HG03439 (cell line): Measurements from ENCODE around the gene ZNF667.

Source experiments
- ATAC-seq: cut with Tn5 transposase; IDR thresholded peaks from one replicate; pipeline ENCODE4 v1.9.1; 2021; ENCODE audit warnings: mild to moderate bottlenecking, moderate library complexity; ENCODE audit not compliant: unreplicated experiment

ZNF667 gene

GRCh38 chr19:56393119-56394012 lies 83.8 kb downstream of the ZNF667 start, which contains the start of gene ZNF582:
ZNF582 (minus strand) TSS chr19:56393534; CDS start chr19:56391752, 1,782 bp downstream.
- ATAC-seq = peak; percentile 94
